SK-N-MC (cell line): ENCODE data around the gene TRPM5.

Source experiments
- EZH2 ChIP-seq: fragments of 200-600 bp; sonication (generic); IDR thresholded peaks from one replicate; pipeline ENCODE4 v1.6.1; 2017; ENCODE audit warnings: antibody characterized with exemption
- FOXP2 ChIP-seq: optimal IDR thresholded peaks from 2 replicates; pipeline ENCODE3; 2011; ENCODE audit warnings: mild to moderate bottlenecking, moderate library complexity; ENCODE audit not compliant: insufficient read depth; ENCODE audit errors: extremely low read length, control extremely low read depth
- POLR2AphosphoS5 ChIP-seq: IDR thresholded peaks from 2 replicates; pipeline ENCODE4 v1.6.1; 2012; ENCODE audit warnings: mild to moderate bottlenecking, low read depth, low read length, borderline replicate concordance

DNA sequence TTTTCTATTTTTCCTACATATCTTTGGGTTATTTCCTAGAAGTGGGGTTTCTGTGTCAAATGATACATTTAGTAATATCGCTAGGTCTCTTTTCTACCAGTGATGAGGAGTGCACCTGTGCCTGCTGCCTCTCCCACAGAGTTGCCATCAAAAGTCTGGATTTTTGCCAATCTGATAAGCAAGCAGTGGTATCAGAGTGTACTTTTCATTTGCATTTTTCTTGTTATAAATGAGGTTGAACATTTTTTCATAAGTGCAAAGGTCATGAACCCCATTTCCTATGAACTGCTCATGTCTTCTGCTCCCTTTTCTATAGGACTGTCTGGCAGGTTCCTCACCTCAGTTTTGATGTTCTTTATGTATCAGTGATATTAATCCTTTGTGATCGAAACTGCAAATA lies 1.7 kb downstream of the TRPM5 start:
- TF ChIP-seq EZH2: no peak
- TF ChIP-seq POLR2AphosphoS5: no peak
- no peak for TF ChIP-seq FOXP2
